NCI-H2029 (cell line): ENCODE data around the gene GLB1L.

Experiments used
- DNase-seq: peaks from one replicate; lab custom pipeline; 2025; lab: John Stamatoyannopoulos, UW

GLB1L gene

DNA sequence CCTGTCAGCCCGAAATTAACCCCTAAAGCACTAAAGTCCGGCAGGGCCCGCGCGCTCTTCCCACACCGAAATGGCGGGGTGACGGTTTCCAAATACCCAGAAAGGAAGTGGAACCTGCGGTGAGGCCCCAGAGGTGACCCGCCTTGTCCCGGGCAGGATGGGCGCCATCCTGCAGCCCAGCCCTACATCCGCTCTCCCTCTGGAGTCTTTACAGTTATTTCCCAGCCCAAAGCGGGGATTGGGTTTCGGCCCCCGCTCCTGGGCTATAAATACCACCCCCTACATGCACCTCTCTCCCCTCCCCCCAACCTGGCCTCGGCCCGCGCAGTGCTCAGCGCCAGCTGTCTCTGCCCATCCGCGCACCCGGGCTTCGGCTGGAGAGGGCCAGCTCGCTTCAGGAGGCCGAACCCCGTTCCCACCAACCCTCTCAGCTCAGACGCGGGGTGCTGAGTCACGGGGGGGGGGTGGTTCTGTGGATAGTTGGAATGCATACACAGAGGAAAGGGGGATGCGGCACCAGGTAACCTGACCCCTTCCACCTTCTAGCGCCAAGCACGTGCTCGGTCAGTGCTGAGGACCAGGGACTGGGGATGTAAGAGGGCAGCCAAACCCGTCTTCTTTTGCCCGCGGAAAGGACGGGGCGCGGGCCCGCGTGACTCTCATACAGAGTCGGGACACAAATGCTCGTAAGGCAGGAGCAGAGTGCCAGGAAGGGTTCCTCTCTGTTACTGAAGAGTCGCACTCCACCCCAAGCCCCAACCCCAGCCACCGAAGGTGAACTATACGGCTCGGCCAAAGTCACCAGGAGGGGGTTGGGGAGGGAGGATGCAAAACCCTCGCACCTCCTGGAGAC lies 7.9 kb upstream of the GLB1L start, which contains the start of gene TUBA4B:
TSS of gene TUBA4B (plus strand) at position 344 of the 853 bp plus-strand sequence. CDS start at position 509, 165 bp downstream.
- peak; percentile 24 for DNase-seq

DNA sequence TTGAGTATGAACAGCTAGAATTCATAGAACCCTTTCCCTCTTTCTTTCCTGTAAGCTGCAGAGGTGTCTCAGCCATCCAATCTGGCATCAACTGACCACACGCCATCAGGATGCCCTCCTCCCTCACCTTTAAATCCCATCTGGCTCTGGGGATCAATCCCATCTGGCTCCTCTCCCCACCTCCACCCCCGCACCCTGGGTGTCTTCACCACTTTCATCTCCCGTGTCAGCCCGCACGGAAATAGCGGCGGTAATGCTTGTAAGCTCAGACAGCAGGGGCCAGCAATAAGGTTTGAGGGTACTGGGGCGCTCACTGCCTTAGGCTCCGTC lies 7.3 kb upstream of the GLB1L start:
- no peak for DNase-seq

DNA sequence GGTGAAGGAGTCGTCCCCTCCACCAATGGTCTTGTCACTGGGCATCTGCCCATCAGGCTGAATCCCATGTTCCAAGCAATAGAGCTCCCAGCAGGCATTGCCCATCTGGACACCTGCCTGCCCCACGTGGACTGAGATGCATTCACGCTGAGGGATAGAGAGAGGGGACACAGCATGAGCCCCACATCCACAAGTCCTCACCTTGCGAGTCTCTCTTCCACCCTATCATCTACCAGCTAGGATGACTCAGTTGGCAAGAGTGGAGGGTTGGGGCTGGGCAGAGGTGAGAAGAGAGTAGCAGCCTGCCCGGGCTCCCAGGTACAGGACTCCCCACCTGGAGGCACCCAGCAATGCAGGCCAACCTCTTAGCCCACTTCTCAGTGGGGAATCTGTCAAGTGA lies 6.8 kb upstream of the GLB1L start:
- no peak for DNase-seq

DNA sequence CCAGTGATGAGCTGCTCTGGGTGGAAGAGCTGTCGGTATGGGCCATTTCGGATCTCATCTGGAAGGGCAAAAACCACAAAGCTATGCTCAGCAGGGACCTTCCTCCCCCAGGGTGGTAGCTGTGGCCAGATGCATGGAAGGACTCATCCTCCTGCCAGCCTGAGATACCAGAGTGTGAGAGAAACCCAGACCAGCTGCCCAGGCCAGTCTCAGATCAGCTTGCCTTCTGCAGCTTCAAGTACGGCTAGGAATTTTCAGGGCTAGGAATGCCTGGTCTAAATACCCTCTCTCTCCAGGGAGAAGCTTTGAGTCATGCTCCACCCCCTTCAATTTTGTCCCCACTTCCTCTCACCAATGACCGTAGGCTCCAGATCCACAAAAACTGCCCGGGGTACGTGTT lies 6.4 kb upstream of the GLB1L start:
- no peak for DNase-seq

DNA sequence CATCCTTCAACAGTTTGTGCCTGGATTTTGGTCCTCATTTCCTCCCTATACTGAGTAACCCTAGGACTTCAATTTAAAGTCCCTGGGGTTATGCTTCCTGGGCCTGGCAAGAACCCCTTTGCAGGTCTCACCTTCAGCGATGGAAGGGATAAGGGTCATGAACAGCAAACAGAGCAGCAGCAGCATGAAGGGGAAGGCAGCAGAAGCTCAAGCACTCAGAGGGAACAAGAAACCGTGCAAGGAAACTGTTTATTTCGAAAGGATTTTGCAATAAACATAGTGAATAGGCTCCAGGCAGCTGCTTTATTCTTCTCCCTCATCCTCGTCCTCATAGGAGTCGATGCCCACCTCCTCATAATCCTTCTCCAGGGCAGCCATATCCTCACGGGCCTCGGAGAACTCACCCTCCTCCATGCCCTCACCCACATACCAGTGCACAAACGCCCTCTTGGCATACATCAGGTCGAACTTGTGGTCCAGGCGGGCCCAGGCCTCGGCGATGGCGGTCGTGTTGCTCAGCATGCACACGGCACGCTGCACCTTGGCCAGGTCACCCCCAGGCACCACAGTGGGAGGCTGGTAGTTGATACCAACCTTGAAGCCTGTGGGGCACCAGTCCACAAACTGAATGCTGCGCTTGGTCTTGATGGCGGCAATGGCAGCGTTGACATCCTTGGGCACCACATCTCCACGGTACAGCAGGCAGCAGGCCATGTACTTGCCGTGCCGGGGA lies 5.0 kb upstream of the GLB1L start:
- no peak for DNase-seq

DNA sequence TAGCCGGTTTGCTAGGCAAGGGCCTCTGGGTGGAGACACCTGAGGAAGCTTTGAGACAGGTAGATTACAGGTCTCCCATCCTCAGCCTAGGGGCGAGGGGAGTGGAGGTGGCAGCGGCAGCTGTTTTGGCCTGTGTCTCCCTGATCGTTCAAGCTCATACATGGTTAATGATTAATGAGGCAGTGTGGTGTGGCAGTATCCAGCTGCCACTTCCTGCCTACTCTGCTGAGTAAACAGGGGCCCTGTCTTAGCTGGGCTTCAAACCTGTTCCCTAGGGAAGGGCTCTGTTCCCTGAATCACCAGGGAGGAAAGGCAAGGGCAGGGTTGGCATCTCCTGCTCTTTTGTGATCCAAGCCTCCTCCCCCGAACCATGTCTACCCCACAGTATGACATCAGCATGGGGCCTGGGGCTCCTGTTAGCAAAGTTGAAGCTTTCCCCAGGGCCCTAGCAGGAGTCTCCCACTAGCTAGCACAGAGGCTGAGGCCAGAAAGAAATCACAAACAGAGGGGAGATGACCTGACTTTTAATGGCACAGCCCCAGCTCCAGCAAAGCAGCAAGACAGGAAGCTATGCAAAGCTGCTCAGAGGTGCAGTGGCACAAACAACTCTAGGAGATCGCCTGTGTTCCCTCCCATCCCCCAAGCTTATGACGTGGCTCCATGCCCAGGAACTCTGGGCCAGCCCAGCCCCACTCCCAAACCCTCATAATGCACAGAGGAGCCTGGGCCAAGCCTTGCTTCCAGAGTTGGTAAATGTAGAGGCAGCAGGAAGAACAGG lies 4.1 kb upstream of the GLB1L start:
- peak; percentile 89 for DNase-seq

DNA sequence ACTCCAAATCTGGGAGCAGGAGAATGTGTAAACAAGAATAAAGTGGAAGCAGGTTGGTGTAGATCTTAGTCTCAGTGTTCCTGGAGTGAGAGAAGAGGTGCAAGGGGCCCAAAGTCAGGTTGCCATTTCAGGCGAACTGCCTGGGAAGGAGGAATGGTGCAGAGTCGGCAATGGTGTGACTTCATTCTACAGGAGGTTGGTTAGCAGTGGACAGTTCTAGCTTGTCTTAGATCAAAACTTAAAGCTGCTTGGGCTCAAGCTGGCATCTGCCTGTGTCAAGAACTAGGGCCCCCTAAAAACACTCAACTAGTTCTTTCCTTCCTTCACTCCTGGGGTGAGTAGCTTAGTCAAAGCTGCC lies 3.6 kb upstream of the GLB1L start:
- DNase-seq, result no peak

DNA sequence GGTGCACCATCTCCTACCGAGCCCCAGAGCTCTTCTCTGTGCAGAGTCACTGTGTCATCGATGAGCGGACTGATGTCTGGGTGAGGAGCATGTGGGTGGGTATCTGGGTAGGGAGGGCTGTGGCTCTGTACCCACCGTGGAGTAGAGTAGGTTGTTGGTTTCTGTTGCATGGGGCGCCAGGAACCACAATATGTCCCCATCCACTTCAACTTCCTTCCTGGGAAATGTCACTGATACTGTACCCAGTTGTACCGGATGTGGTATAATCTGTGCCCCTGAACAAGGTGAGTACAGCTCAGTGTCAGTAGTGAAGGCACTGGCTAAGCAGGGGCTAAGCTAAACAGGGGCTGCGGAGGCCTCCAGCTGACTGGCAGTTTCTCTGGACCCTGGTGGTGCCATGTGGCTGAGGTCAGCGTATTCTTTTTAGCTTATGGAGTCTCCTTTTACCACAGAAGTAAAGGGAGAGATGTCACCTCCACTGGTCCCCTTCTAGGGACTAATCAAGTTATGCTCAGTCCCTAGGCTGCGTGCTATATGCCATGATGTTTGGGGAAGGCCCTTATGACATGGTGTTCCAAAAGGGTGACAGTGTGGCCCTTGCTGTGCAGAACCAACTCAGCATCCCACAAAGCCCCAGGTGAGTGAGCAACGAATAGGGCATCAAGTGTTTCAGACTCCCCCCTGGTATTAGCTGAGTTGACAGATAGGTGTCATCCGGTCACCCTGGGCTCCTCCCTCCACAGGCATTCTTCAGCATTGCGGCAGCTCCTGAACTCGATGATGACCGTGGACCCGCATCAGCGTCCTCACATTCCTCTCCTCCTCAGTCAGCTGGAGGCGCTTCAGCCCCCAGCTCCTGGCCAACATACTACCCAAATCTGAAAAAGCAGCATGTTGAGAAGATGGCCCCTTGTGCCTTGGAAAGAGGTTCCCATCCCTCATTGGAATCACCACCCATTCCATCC lies 2.7 kb upstream of the GLB1L start:
- no peak for DNase-seq

DNA sequence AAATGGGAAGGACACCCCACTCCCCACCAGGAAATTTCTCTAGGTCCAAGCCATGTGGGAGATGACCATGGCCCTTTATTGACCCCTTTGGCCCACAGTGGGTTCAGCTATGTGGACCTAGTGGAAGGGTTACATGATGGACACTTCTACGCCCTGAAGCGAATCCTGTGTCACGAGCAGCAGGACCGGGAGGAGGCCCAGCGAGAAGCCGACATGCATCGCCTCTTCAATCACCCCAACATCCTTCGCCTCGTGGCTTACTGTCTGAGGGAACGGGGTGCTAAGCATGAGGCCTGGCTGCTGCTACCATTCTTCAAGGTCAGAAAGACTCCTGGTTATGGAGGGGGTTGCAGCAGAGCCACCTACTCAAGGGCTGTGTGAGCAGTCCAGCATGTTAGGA lies 1.3 kb upstream of the GLB1L start:
- no peak for DNase-seq

DNA sequence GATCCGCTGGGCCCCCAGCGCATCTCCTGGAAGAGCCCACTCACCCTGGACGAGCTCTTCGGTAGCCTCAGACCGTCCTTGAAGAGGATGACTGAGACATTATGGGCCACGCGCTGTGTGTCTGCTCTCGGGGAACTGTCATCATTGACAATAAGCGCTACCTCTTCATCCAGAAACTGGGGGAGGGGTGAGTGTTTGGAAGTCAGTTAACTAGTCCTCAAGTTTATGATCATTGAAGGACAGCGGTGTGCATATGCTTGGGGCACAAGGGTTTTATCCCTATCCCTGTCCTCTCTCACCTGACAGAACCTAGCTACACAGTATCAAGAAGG lies 621 bp upstream of the GLB1L start:
- no peak for DNase-seq

DNA sequence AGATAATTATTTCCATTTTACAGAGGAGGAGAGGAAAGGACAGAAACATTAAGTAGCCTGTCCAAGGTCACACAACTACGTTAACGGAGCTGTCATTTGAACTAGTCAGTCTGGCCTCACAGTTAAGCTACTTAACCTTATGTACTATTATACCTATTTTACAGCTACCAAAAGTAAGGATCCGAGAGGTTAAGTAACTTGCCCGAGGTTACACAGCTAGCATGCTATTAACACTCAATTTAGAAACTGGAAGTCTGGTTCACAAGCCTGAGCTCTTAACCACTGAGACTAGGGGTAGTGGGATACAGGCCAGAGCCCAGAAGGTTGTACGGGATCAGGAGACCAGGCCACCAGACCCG lies 476 bp downstream of the GLB1L start:
- no peak for DNase-seq

DNA sequence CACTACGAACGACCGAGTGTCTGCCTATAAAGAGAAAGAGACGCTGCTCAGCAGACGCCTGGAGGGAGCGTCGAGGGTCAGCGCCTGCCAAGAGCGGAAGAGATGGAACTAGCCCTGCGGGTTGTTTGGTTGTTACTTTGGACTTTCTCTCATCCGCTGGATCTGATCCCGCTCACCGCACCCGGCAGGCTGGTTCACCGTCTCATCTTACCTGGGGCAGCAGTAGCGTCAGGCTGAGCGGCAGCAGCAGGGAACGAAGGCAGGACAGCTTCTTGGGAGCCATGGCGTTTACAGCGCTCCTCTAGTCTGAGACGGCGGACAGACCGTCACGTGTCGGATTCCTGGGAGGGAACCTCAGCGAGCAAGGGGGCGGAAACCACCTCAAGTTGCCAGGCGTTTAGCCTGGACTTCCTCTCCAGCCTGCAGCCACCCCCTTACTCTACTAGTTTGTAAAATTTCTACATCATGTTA lies 1.9 kb downstream of the GLB1L start:
- no peak for DNase-seq

DNA sequence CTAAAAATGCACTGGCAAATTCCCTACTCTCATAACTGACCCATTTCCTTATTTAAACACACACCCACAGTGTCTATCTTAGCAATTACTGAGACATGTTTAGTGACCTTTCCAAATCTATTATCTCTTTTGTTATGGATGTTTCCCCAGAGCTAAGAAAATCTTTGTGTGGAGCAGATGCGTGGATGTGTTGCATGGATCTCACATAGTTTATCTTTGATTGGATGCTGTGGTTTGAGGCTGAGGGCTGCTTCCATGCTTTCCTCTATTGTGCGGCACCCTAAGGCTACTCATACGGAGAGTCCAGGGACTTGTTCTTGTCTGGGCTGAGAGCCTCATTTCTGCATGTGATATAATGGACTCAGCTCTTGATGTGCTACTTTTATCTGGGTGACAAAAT lies 10.9 kb downstream of the GLB1L start:
- no peak for DNase-seq

DNA sequence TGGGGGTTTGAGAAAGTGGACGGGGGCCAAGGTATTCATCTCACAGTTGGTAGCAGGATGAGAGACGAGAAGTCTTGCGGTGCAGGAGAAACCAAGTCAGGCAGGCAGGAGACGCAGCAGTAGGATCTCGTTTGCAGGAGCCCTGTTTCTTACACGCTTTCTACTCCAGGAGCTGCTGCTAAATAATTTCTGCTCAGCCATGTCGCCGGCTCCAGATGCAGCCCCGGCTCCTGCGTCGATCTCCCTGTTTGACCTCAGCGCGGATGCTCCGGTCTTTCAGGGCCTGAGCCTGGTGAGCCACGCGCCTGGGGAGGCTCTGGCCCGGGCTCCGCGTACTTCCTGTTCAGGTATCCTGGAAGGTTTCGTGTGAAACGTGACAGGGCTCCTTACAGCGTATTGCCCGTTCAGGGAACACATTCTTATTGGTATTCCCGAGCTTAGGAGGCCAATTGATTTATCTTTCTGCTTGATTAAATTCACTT lies 15.1 kb downstream of the GLB1L start:
- DNase-seq, result peak; percentile 21

DNA sequence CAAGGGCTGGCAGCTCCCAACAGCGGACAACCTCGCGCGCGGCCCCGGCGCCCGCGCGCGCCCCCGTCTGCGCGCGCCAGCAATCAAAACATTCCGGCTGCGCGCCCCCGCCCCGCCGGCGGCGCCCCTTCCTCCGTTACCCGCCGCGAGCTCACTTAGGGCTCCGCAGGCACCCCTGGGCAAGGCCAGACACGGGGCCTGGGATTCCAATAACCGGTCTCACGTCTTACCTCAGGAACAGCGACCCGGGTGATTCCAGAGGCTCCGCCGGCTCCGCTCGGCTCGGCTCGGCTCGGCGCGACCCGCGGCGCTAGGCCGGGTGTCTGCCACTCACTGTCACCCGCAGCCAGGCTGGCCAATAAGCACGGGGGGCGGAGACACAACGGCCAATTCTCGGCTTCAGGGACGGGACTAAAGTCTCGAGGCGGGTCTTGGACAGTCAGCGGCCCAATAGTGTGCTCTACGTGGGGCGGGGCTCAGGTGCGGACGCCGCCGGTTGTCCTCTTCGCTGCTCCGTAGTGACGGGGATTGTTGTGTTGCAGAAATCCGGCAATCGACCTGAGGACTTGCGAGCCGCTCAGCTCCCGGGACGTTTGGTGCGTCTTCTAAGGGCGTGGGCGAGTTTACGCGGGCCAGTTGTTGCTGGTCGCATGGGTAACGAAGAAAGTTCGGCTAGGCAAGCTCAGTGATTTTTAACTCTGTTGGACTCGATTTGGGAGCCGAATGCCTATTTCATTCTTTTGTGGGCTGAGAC lies 15.8 kb downstream of the GLB1L start, which contains the start of the genes ANKZF1 and ATG9A:
TSS of gene ANKZF1 (plus strand) at position 502 of the 754 bp plus-strand sequence. CDS start 452 bp downstream, outside the sequence.
TSS of gene ATG9A (minus strand) at position 332 of the 754 bp plus-strand sequence. CDS start 1,612 bp downstream, outside the sequence.
- peak; percentile 96 for DNase-seq

DNA sequence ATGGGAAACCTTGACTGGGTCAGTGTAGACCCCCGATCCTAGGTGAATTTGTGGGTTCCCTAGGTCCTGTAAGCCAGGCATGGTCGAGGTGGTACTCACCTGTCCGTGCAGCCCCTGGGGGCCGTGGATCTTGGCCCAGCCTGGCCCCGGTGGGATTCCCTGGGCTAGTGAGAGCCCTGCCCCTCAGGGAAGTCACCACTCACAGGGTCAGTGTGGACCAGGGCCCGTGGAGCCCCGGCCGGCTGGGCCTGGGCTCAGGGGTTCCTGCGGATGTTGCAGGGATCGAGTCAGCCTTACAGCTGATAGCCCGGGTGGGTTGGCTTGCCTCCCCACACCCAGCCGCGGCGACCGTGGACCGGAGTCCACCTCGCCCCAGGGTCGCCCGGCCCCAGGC lies 16.3 kb downstream of the GLB1L start:
- DNase-seq, result no peak

DNA sequence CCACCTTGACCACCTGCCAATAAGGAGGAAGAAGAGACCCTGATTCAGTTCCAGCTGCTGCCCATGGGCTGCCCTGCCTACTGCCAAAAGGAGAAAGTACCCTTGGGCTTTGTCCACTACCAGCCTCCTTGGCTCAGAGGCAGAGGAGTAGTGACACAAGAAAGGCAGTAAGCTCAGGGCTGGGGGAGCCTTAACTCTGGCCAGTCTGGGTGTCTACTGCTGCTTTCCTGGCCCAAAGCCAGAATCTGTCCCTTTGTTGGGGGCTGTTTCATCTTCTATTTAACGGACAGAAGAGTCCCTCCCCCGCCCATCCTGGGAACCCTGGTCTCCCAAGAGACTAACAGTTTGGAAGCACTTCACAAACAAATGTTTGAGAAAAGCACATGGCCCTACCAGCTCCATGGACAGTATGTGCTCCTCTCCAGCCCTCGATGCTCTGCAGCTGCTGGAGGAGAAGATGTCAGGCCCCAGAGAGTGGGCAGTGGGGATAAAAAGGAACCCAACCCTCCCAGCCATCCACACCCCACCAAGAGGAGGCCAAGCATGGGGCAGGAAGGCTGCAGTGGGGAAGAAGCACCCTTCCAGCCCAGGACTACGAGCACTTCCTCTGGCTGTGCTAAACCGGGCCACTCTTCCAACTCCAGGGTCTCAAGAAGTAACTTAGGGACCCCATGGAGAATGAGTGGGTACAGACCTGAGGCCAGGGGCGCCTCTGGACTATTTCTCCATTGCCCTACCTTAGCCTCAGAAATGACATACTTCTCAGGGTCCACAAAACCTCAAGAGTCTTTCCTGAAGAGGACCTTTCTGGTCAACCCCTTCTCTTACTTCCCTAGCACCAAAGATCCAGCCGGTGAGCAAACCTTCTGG lies 17.0 kb downstream of the GLB1L start:
- DNase-seq, result no peak

DNA sequence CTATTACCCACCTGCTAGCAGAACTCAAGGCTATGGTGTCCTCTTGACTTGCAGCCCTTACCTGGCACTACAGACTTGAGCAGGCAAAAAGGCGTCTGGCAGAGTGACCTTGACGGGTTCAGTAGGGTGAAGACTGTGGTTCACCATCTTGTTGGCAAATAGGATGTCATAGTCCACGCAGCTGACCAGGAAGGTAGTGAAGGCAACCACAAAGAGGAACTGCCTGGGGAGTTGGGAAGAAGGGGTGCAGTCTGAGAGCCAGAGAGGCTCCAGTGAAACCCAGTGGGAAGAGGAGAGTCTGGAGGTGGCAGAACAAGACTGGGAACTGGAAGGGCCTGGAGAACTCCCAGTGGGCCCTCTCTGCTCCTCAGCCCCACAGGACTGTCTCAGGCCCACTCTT lies 19.9 kb downstream of the GLB1L start:
- no peak for DNase-seq

DNA sequence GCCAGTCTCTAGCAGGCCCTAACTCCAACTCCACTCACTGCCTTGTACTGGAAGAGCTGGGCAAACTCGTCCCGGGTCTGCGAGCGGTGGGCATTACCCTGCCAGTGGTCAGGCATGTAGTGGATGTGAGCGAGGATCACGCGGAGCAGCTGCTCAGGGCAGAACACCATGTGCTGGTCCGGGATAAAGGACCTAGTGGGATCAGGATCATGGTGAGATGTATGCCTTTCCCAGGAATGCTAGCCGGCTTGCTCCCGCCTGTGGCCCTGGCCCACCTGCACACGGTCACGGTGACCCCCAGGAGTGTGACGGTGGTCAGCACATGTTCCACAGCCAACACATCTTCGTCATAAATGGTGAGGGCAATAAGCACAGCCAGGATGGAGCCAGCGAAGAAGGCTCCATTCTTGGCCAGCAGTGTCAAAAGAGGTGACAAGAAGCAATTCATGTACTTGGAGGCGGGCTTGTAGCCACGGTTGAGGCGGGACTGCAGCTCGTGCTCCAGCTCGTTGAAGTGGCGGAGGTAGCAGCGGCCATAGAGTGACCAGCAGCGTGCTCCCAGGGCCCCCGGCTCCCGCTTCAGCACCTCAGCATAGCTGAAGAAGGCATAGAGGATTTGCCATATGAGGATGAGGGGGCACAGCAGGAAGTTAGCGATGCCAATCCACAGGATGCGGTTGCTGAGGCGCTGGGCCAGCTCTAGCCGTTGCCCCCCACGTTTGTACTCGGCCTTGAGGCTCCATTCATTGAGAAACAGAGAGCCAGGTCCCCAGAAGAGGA lies 21.2 kb downstream of the GLB1L start:
- DNase-seq, result no peak
